HCT116 (cell line): ENCODE data around the gene C16orf90.

Experiments
- ATF3 ChIP-seq: IDR thresholded peaks from 2 replicates; pipeline ENCODE4 v1.6.1; 2012
- CEBPB ChIP-seq: IDR thresholded peaks from 2 replicates; pipeline ENCODE4 v1.6.1; 2012; ENCODE audit warnings: low read depth
- CTCF ChIP-seq, 3 experiments: fragments of 200-600 bp in 1 of 3; sonication (generic) in 1 of 3; IDR thresholded peaks in 2 of 3; conservative IDR thresholded peaks in 1 of 3; 2 replicates each; pipeline ENCODE4 v1.5.1; 2012 to 2017; ENCODE audit warnings: low read depth in 2 of 3, low read length in 2 of 3, antibody characterized with exemption in 1 of 3, borderline replicate concordance in 1 of 3, control low read depth in 1 of 3, mild to moderate bottlenecking in 1 of 3, mixed read lengths in 1 of 3, mixed run types in 1 of 3, moderate library complexity in 1 of 3; ENCODE audit not compliant: insufficient read depth in 1 of 3
- EZH2phosphoT487 ChIP-seq: fragments of 200-600 bp; IDR thresholded peaks from 2 replicates; pipeline ENCODE4 v1.6.1; 2018; ENCODE audit warnings: antibody characterized with exemption, borderline replicate concordance
- POLR2A ChIP-seq: IDR thresholded peaks from 2 replicates; pipeline ENCODE4 v1.7.0; 2011; ENCODE audit warnings: borderline replicate concordance; ENCODE audit not compliant: insufficient read depth, insufficient read length; ENCODE audit errors: extremely low read depth
- POLR2AphosphoS5 ChIP-seq: IDR thresholded peaks from 2 replicates; pipeline ENCODE4 v1.6.1; 2011; ENCODE audit warnings: mild to moderate bottlenecking, low read depth, low read length, moderate library complexity
- RAD21 ChIP-seq: IDR thresholded peaks from 2 replicates; pipeline ENCODE4 v1.6.1; 2012; ENCODE audit warnings: low read depth, mild to moderate bottlenecking
- SRF ChIP-seq: IDR thresholded peaks from 2 replicates; pipeline ENCODE4 v1.6.1; 2012; ENCODE audit warnings: low read depth
- YY1 ChIP-seq: IDR thresholded peaks from 2 replicates; pipeline ENCODE4 v1.6.1; 2011; ENCODE audit warnings: low read length, low read depth, moderate library complexity, mild to moderate bottlenecking; ENCODE audit not compliant: insufficient replicate concordance; ENCODE audit errors: extremely low read depth
- TF ChIP-seq, protein P1 (sequence below): IDR thresholded peaks from 2 replicates; pipeline ENCODE4 v1.6.1; 2012; ENCODE audit warnings: low read depth

DNA sequence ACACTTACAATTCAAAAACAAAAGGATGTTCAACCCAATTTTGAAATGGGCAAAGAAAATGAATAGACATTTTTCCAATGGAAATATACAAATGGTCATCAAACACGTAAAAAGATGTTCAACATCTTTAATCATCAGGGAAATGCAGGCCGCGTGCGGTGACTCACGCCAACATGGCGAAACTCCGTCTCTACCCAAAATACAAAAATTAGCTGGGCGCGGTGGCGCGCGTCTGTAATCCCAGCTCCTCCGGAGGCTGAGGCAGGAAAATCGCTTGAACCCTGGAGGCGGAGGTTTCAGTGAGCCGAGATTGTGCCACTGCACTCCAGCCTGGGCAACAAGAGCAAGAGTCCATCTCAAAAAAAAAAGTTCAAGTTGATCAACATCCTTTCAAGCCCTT, 3.7 kb upstream of the C16orf90 start:
- TF ChIP-seq, protein P1, sequence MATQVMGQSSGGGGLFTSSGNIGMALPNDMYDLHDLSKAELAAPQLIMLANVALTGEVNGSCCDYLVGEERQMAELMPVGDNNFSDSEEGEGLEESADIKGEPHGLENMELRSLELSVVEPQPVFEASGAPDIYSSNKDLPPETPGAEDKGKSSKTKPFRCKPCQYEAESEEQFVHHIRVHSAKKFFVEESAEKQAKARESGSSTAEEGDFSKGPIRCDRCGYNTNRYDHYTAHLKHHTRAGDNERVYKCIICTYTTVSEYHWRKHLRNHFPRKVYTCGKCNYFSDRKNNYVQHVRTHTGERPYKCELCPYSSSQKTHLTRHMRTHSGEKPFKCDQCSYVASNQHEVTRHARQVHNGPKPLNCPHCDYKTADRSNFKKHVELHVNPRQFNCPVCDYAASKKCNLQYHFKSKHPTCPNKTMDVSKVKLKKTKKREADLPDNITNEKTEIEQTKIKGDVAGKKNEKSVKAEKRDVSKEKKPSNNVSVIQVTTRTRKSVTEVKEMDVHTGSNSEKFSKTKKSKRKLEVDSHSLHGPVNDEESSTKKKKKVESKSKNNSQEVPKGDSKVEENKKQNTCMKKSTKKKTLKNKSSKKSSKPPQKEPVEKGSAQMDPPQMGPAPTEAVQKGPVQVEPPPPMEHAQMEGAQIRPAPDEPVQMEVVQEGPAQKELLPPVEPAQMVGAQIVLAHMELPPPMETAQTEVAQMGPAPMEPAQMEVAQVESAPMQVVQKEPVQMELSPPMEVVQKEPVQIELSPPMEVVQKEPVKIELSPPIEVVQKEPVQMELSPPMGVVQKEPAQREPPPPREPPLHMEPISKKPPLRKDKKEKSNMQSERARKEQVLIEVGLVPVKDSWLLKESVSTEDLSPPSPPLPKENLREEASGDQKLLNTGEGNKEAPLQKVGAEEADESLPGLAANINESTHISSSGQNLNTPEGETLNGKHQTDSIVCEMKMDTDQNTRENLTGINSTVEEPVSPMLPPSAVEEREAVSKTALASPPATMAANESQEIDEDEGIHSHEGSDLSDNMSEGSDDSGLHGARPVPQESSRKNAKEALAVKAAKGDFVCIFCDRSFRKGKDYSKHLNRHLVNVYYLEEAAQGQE: no peak
- TF ChIP-seq POLR2A (no peak), CTCF (IDR thresholded peaks at IDR 0.05 in 2 of 3, conservative IDR thresholded peaks at IDR 0.05 in 1 of 3; ENCODE audit: borderline replicate concordance in 1 of 3, insufficient read depth in 1 of 3, low read depth in 2 of 3, low read length in 2 of 3) (no peak), YY1 (no peak), ATF3 (no peak), POLR2AphosphoS5 (no peak), CEBPB (no peak), SRF (no peak), RAD21 (no peak), EZH2phosphoT487 (no peak)
